ENCODE measurements around the gene TRPC1. TPM values are rescaled to one million over a fixed set of nuclear protein-coding genes. Genes with fewer than 3 reads are reported as not detected.

TRPC1 gene
- total and polyA plus RNA-seq, 8 donors: 1.2 to 28.8 (median 2.7) TPM

DNA sequence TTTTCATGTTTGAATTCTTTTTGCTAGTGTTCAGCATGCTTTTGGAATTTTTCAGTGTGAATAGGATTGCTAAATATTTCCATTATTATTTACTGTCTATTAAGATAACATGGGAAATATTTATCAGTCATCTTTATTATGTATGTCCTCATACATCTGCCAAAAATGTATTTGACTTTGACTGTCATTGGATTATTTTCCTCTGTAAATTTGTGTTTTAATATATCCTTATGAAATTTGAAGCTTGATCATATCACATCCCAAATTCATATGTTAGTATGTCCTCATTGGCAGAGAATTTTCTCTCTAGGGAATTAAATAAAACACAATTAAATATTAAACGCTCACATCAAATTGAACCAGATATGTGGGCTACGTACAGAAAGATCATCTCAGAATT, 32.3 kb upstream of the TRPC1 start:
- 82 to 94% (median 92%) methylated on average over 2 of the region's 2 CpGs for WGBS, 5 donors
- H3K4me1 ChIP-seq: no peaks in the 10 kb centered on the region
- H3K27ac ChIP-seq: no peak overlapping the region
- intact Hi-C loops (cut with DNase I; ENCODE audit: low total_unique reads): no loop called here
- H3K9me3 ChIP-seq: no peaks in the 10 kb centered on the region
- no peak overlapping the region for H3K4me3 ChIP-seq
- DNase-seq: no peak
- no peaks in the 10 kb centered on the region for H3K27me3 ChIP-seq
- peaks cover 0 to 16% (median 10%) of the 10 kb centered on the region in 4 donors for H3K36me3 ChIP-seq
- TF ChIP-seq EP300 (IDR thresholded peaks at IDR 0.05) (no peak), POLR2A (IDR thresholded peaks at IDR 0.05) (no peak), POLR2AphosphoS5 (IDR thresholded peaks at IDR 0.05) (no peak)
- TF ChIP-seq, protein P1, sequence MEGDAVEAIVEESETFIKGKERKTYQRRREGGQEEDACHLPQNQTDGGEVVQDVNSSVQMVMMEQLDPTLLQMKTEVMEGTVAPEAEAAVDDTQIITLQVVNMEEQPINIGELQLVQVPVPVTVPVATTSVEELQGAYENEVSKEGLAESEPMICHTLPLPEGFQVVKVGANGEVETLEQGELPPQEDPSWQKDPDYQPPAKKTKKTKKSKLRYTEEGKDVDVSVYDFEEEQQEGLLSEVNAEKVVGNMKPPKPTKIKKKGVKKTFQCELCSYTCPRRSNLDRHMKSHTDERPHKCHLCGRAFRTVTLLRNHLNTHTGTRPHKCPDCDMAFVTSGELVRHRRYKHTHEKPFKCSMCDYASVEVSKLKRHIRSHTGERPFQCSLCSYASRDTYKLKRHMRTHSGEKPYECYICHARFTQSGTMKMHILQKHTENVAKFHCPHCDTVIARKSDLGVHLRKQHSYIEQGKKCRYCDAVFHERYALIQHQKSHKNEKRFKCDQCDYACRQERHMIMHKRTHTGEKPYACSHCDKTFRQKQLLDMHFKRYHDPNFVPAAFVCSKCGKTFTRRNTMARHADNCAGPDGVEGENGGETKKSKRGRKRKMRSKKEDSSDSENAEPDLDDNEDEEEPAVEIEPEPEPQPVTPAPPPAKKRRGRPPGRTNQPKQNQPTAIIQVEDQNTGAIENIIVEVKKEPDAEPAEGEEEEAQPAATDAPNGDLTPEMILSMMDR (IDR thresholded peaks at IDR 0.05): no peak

DNA sequence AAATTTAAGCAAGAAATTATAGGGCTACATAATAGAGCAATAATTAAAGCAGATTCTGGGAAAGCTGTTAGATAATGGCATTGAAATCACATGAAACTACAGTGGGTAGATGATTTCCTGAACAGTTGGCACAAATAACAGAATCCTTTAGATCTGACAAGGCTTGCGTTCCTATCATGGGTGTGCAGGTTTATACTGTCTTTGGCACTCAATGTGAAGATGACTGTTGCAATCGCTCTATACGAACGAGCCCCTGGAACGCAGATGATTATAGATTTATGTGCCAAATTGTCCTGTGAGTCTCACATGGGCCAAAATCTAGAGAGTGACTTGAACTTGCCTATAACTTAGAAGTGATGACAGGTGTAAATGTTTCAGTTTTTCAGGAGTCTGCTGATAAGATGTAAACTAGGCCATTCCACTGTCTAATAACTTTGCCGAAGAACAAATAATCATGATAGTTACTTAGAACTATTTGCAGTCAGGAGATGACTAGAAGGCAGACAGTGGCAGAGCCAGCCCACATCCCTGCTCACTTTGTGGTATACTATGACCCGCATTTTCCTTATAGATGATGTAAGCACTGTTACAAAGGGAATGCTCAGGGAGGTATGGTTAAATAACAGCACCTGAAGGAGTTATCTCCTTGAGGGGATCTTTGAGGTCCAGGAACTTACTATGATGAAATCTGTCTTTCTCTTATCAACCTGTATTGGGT, 30.5 kb upstream of the TRPC1 start:
- no peak overlapping the region for H3K27ac ChIP-seq
- 85 to 94% (median 89%) methylated on average over 7 of the region's 7 CpGs for WGBS, 5 donors
- no peak for TF ChIP-seq EP300 (IDR thresholded peaks at IDR 0.05)
- no peak for TF ChIP-seq POLR2AphosphoS5 (IDR thresholded peaks at IDR 0.05)
- TF ChIP-seq POLR2A (IDR thresholded peaks at IDR 0.05): no peak

DNA sequence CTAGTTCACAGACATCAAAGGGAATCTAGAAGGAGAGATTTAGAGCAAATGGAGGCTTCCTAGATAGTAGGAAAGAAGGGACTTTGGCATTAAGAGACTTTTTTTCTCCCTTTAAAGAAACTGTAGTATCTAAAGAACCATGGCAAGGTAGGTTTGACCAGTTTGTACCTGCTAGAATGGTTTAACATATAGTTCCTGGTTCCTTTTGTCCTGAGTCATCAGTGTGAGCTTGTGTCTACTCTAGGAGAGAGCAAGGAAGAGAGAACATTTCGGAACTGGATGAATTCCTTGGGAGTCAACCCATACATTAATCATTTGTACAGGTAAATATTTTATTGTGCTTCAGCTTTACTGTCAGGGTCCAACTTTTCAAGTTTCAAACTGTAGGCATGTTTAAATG, 29.6 kb upstream of the TRPC1 start:
- Histone ChIP-seq H3K4me1 (no peaks in the 10 kb centered on the region), H3K36me3 (peaks cover 0 to 5% (median 1%) of the 10 kb centered on the region in 4 donors), H3K27ac (no peak overlapping the region), H3K9me3 (no peaks in the 10 kb centered on the region), H3K27me3 (no peaks in the 10 kb centered on the region), H3K4me3 (no peak overlapping the region)
- TF ChIP-seq POLR2A (IDR thresholded peaks at IDR 0.05) (no peak), POLR2AphosphoS5 (IDR thresholded peaks at IDR 0.05) (no peak), EP300 (IDR thresholded peaks at IDR 0.05) (no peak)
- TF ChIP-seq, protein P1 (IDR thresholded peaks at IDR 0.05): no peak
- intact Hi-C loops (cut with DNase I; ENCODE audit: low total_unique reads): no loop called here
- DNase-seq: peak in 1 of 2 donors; percentile 26
- WGBS, 5 donors: 85 to 94% (median 92%) methylated on average over 1 of the region's 1 CpG

More for the DNA sequence above, 30.5 kb upstream of the TRPC1 start:
- Histone ChIP-seq H3K9me3 (no peaks in the 10 kb centered on the region), H3K27me3 (no peaks in the 10 kb centered on the region), H3K4me1 (no peaks in the 10 kb centered on the region), H3K4me3 (no peak overlapping the region), H3K36me3 (peaks cover 0 to 8% (median 2%) of the 10 kb centered on the region in 4 donors)
- DNase-seq: no peak
- intact Hi-C loops (cut with DNase I; ENCODE audit: low total_unique reads): no loop called here

DNA sequence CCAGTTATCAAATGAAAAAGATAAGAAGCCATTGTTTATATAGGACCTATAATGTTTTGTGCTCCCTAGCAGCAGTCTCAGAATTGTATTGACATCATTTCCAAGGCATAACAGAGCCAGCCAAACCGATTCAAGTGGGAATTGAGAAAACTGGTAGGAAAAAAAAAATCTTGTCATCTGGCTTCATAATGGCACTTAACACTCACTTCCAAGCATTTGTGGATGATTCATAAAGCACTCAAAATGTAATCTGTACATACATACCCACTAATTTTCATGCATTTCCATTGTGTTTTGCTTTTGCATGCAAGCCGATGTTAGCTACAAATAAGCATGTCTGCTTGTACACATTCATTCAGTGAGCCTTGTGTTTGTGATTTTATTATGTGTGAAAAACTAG, 18.6 kb upstream of the TRPC1 start:
- peak in 1 of 2 donors; percentile 18 for DNase-seq
- Histone ChIP-seq H3K9me3 (no peaks in the 10 kb centered on the region), H3K27ac (no peak overlapping the region), H3K27me3 (no peaks in the 10 kb centered on the region), H3K4me3 (no peak overlapping the region), H3K36me3 (no peaks in the 10 kb centered on the region), H3K4me1 (peaks cover 0 to 6% (median 0%) of the 10 kb centered on the region in 4 donors)
- WGBS, 5 donors: 53 to 63% (median 60%) methylated on average over 2 of the region's 2 CpGs
- intact Hi-C loops (cut with DNase I; ENCODE audit: low total_unique reads): no loop called here
- no peak for TF ChIP-seq POLR2AphosphoS5 (IDR thresholded peaks at IDR 0.05)
- TF ChIP-seq, protein P1 (IDR thresholded peaks at IDR 0.05): no peak
- no peak for TF ChIP-seq EP300 (IDR thresholded peaks at IDR 0.05)

All from stomach (tissue), 9 donors.